Stomach smooth muscle (tissue), 2 donors: Measurements from ENCODE around the gene TULP4.

Source experiments
- H3K27ac ChIP-seq: one replicate; pipeline ENCODE4 v1.7.0; 2013; ENCODE audit warnings: mild to moderate bottlenecking, low read length, inconsistent platforms
- H3K27me3 ChIP-seq, 2 donors: one replicate each; pipeline ENCODE4 v1.7.0; 2013; ENCODE audit warnings: low read length in 2 of 2; ENCODE audit not compliant: insufficient read depth in 2 of 2, control insufficient read depth in 1 of 2
- H3K36me3 ChIP-seq, 2 donors: one replicate each; pipeline ENCODE4 v1.7.0; 2013; ENCODE audit warnings: low read length in 2 of 2; ENCODE audit not compliant: control insufficient read depth in 2 of 2, insufficient read depth in 2 of 2
- H3K4me1 ChIP-seq: one replicate; pipeline ENCODE4 v1.7.0; 2013; ENCODE audit warnings: low read length; ENCODE audit not compliant: control insufficient read depth, insufficient read depth
- H3K4me3 ChIP-seq, 2 donors: one replicate each; pipeline ENCODE4 v1.7.0; 2013; ENCODE audit warnings: low read length in 2 of 2
- H3K9ac ChIP-seq, 2 donors: one replicate each; pipeline ENCODE4 v1.7.0; 2013; ENCODE audit warnings: low read length in 2 of 2, mild to moderate bottlenecking in 1 of 2
- H3K9me3 ChIP-seq, 2 donors: one replicate each; pipeline ENCODE4 v1.7.0; 2013; ENCODE audit warnings: low read length in 2 of 2; ENCODE audit not compliant: control insufficient read depth in 2 of 2
- donor health status: healthy.
- donor health status: Pancreatic carcinoma.

TULP4 gene, protein sequence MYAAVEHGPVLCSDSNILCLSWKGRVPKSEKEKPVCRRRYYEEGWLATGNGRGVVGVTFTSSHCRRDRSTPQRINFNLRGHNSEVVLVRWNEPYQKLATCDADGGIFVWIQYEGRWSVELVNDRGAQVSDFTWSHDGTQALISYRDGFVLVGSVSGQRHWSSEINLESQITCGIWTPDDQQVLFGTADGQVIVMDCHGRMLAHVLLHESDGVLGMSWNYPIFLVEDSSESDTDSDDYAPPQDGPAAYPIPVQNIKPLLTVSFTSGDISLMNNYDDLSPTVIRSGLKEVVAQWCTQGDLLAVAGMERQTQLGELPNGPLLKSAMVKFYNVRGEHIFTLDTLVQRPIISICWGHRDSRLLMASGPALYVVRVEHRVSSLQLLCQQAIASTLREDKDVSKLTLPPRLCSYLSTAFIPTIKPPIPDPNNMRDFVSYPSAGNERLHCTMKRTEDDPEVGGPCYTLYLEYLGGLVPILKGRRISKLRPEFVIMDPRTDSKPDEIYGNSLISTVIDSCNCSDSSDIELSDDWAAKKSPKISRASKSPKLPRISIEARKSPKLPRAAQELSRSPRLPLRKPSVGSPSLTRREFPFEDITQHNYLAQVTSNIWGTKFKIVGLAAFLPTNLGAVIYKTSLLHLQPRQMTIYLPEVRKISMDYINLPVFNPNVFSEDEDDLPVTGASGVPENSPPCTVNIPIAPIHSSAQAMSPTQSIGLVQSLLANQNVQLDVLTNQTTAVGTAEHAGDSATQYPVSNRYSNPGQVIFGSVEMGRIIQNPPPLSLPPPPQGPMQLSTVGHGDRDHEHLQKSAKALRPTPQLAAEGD (N-terminal part only)

DNA sequence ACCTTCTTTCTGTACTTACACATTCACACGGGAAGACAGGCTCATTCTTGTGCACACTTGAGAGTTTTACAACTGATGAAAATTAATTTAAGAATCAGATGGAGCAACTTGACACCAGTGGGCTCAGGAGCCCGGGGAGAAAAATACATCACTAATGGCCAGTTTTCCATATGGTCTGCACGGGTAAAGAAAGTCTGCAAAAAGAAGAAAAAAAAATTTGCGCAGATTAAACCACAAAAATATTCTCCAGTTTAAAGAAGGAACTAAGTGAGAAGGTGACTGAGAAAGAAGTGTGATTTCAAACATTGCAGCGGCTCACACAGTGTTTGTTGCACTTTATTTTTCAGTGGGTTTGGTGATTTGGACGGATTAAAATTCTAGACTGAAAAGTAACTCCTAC is at the start of gene TULP4:
TULP4 (plus strand) TSS at position 301 of the 400 bp plus-strand sequence. CDS start 1,552 bp downstream, outside the sequence.
- H3K4me1 ChIP-seq = no peaks in the 10 kb centered on the region
- no peak within 1 kb of the TSS for H3K4me3 ChIP-seq
- peaks cover 0 to 6% of the 10 kb centered on the region in 2 donors for H3K9me3 ChIP-seq
- no peaks in the 10 kb centered on the region for H3K27me3 ChIP-seq
- no peak within 1 kb of the TSS for H3K9ac ChIP-seq
- H3K27ac ChIP-seq = no peak within 1 kb of the TSS
- H3K36me3 ChIP-seq = peaks cover 0 to 3% of the 10 kb centered on the region in 2 donors

DNA sequence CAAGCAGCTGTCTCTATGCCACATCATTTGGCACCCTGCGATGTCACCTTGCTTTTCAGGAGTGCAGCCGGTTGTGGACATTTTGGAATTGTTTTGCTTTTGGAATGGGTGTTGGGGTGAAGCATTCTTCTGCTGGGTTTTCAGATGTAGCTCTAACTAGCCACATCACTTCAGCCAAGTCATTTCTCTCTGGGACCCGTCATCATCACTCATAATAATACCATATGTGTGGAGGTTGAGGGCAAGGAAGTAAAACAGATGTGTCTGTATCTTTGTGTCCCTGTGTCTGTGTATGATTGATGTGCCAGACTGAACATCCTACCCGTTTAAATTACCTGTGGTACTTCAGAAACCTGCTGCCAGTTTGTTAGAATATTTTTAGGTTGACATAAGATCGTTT is 49.5 kb upstream of the TULP4 start:
- Histone ChIP-seq H3K27me3 (no peaks in the 10 kb centered on the region), H3K9me3 (no peaks in the 10 kb centered on the region), H3K27ac (no peak overlapping the region), H3K9ac (no peak overlapping the region), H3K4me1 (peaks cover 3% of the 10 kb centered on the region), H3K36me3 (no peaks in the 10 kb centered on the region), H3K4me3 (no peak overlapping the region)

DNA sequence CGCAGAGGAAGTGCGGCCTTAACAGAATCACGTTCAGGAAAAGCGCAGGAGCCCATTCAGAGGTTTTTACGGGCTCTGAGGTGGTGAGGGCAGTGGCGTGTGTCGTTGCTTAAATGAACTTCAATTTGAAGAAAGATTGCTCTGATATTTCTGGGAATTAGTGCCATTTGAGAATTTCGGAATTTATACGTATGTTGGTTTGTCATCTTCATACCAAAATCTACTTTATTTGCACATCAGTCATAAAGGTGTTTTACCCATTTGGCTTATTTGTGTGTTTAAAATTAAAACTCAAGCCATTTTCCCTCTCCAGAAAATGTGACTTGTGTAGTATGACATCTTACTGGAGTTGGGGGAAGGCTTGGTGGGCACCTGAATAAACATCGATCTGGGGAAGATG is 48.1 kb upstream of the TULP4 start:
- Histone ChIP-seq H3K4me3 (no peak overlapping the region), H3K36me3 (no peaks in the 10 kb centered on the region), H3K9ac (no peak overlapping the region), H3K27me3 (no peaks in the 10 kb centered on the region), H3K4me1 (peaks cover 3% of the 10 kb centered on the region), H3K9me3 (no peaks in the 10 kb centered on the region), H3K27ac (no peak overlapping the region)

DNA sequence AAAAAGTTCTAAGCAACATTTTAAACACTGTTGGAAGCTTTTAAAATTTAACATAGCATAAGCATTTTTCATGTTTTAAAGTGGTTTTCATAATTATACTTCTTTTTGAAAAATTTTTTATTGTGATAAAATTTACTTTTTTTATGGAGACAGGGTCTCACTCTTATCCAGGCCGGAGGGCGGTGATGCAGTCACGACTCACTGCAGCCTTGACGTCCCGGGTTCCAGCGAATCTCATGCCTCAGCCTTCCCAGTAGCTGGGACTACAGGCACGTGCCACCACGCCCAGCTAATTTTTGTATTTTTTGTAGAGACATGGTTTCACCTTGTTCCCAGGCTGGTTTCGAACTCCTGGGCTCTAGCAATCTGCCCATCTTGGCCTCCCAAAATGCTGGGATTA is 46.1 kb upstream of the TULP4 start:
- Histone ChIP-seq H3K27ac (no peak overlapping the region), H3K36me3 (no peaks in the 10 kb centered on the region), H3K4me1 (peaks cover 5% of the 10 kb centered on the region), H3K9ac (no peak overlapping the region), H3K9me3 (no peaks in the 10 kb centered on the region), H3K4me3 (no peak overlapping the region), H3K27me3 (no peaks in the 10 kb centered on the region)

DNA sequence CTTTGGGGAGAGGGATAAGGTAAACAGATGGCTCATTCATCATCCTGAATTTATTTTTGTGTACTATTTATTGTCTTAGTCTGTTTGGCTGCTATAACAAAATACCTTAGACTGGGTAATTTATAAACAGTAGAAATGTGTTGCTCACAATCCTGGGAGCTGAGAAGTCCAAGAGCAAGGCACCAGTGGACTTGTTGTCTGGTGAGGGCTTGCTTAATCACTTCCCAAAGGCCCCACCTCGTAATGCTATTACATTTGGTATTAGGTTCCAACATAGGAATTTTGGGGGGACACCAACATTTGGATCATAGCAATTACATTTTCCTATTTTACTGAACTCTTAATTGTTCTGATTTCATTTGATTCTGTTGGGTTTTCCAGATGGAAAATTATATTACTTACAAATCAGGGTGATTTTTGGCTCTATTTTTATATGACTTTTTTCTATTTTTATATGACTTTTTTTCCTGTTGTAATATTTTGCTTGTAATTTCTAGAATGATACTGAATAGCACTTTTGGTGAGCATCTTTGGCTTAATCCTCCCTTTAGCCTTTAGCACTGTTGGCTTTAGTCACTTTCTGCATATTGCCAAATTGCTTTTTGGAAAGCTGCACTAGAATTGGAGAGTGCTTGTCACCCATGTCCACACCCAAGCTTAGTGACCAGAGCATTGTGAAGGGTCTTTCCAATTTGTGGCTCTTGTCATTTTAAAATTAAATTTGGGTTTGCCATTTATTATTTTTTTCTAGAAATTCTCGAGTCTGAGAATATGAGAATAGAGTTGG is 43.7 kb upstream of the TULP4 start:
- no peaks in the 10 kb centered on the region for H3K27me3 ChIP-seq
- H3K27ac ChIP-seq = no peak overlapping the region
- H3K9me3 ChIP-seq = no peaks in the 10 kb centered on the region
- H3K9ac ChIP-seq = no peak overlapping the region
- H3K4me1 ChIP-seq = peaks cover 8% of the 10 kb centered on the region
- H3K36me3 ChIP-seq = no peaks in the 10 kb centered on the region
- H3K4me3 ChIP-seq = no peak overlapping the region

DNA sequence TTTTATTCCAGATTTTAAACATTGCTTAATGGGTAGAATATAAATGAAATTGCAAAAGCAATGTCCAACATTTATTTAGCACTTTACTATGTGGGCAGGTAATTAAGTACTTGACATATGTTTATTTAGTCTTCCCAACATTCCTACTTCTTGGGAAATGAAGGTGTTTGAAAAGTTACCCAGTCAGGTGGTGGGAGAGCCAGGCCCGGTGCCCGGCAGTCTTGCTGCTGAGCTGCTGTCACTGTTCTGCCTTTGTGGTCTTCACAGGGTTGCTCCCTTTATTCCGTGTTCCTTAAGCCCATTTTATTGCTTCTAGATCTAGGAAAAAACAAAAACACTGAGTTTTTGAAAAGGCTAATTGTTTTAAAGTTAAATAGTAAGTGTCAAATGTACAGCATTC is 42.6 kb upstream of the TULP4 start:
- no peaks in the 10 kb centered on the region for H3K36me3 ChIP-seq
- H3K4me1 ChIP-seq = peaks cover 8% of the 10 kb centered on the region
- no peaks in the 10 kb centered on the region for H3K9me3 ChIP-seq
- no peak overlapping the region for H3K27ac ChIP-seq
- no peaks in the 10 kb centered on the region for H3K27me3 ChIP-seq
- H3K9ac ChIP-seq = no peak overlapping the region
- H3K4me3 ChIP-seq = no peak overlapping the region

DNA sequence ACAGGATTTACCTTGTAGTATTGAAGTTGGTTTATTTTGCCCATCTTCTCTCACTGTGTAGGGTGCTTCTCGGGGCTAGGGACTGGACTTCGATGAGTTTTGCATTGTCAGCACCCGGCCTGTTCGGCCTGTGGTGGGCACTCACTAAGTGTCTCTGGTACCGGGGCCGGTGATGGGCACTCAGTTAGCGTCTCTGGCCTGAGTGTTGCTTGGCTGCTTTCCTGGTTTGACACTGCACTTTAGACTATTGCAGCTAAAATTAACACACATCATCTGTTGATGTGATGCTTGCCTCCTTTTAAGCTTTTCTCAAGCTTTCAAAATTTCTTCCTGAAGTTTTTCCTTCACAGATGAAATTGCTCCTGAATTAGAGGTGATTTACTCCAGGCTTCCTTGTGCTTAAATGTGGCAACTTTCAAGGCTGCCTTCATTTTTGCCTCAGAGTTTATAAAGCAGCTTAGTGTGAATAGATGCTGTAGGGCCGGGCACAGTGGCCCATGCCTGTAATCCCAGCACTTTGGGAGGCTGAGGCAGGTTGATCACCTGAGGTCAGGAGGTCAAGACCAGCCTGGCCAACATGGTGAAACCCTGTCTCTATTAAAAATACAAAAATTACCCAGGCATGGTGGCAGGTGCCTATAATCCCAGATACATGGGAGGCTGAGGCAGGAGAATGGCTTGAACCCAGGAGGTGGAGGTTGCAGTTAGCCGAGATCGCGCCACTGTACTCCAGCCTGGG is 41.7 kb upstream of the TULP4 start:
- Histone ChIP-seq H3K27me3 (no peaks in the 10 kb centered on the region), H3K36me3 (no peaks in the 10 kb centered on the region), H3K9ac (no peak overlapping the region), H3K4me1 (peaks cover 8% of the 10 kb centered on the region), H3K9me3 (no peaks in the 10 kb centered on the region), H3K4me3 (no peak overlapping the region), H3K27ac (peak overlapping the region; percentile 24)

DNA sequence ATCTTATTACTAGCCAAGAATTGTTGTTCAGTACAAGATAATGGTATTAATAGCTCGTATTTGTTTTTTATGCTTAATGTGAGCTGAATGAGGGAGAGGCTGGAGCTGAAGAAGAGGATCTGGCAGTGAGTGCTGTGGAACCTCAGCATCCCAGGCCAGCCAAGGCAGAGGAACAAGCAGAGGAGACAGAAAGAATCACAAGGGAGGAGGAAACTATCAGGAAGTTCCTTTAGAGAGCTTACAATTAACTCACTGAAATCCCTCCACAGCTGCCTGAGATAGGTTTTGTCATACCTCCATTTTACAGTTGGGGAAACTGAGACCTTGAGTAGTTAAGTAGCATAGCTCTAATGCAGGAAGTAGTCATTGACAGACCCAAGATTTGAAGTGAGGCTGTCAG is 39.9 kb upstream of the TULP4 start:
- Histone ChIP-seq H3K9me3 (no peaks in the 10 kb centered on the region), H3K9ac (no peak overlapping the region), H3K4me3 (no peak overlapping the region), H3K27ac (no peak overlapping the region), H3K36me3 (no peaks in the 10 kb centered on the region), H3K27me3 (no peaks in the 10 kb centered on the region), H3K4me1 (peaks cover 8% of the 10 kb centered on the region)

DNA sequence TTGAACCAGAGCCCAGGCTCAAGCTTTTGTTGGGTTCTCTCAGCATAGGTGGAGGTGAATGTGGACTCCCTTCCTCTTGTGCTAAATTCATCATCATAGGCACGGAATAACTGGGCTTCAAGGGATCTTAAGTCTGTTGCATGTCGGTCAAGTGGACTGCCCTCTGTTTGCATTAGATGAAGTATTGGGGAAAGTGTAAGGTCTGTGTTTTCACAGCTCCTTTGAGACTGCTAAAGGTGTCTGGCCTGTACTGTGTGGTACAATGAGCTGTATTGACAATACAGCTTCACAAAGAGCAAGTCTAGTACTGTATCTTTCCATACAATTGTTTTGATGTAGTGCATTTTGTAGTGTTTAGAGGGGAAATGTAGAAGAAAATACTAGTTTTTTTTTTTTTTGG is 34.3 kb upstream of the TULP4 start:
- H3K9me3 ChIP-seq = no peaks in the 10 kb centered on the region

DNA sequence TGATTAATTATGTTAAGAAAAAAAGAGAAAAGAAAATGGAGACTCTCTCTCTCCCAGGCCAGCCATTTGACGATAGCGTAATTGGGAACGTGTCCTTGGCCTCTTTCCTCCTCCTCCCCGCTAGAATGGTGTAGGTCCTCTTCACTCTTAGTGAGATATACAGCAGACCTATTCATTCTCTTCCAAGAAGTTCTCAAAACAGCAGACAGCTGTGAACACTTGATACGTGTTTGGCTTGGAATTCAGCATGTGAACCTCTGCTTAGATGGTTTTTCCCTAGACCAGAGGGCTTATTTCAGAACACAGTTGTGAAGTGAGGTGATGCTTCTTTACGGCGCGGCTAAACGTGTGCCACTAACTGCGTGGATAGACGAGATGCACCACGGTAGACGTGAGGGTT is 32.6 kb upstream of the TULP4 start:
- Histone ChIP-seq H3K27me3 (no peaks in the 10 kb centered on the region), H3K4me1 (peaks cover 12% of the 10 kb centered on the region), H3K9me3 (no peaks in the 10 kb centered on the region), H3K27ac (no peak overlapping the region), H3K4me3 (peak overlapping the region; percentile 23 to 38), H3K36me3 (no peaks in the 10 kb centered on the region), H3K9ac (peak overlapping the region in 1 of 2 donors; percentile 23)

More for the DNA sequence above, 34.3 kb upstream of the TULP4 start:
- peaks cover 2% of the 10 kb centered on the region for H3K4me1 ChIP-seq
- H3K36me3 ChIP-seq = no peaks in the 10 kb centered on the region
- no peak overlapping the region for H3K27ac ChIP-seq
- no peak overlapping the region for H3K9ac ChIP-seq
- H3K4me3 ChIP-seq = no peak overlapping the region
- no peaks in the 10 kb centered on the region for H3K27me3 ChIP-seq
